ENCODE results near the gene UXT. TPM values are rescaled to one million over a fixed set of nuclear protein-coding genes. Genes with fewer than 3 reads are reported as not detected.

UXT gene
- total and polyA plus RNA-seq, 3 donors from 2014 or later = 63.8 to 79.9 (median 72.0) TPM

DNA sequence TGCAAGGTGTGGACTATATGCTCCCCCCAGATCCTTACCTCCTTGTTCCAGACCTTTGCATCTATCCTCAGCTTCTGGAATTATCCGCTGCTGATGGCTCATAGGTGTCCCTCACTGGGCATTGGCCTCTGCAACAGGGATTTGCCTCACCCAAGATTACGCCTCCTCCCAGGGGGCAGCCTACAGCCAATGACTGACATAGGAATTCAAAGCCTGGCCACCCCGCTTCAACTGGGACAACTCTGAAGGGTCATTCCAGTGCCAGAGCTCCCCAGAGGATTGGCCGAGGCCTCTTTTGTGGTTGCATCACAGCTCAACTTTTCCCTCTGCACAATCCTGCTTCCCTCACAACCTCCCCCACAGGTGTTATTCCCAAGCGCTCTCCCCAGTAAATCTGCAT lies 44.4 kb downstream of the UXT start:
- TF ChIP-seq POLR2A (IDR thresholded peaks at IDR 0.05) = no peak
- TF ChIP-seq, protein P1, sequence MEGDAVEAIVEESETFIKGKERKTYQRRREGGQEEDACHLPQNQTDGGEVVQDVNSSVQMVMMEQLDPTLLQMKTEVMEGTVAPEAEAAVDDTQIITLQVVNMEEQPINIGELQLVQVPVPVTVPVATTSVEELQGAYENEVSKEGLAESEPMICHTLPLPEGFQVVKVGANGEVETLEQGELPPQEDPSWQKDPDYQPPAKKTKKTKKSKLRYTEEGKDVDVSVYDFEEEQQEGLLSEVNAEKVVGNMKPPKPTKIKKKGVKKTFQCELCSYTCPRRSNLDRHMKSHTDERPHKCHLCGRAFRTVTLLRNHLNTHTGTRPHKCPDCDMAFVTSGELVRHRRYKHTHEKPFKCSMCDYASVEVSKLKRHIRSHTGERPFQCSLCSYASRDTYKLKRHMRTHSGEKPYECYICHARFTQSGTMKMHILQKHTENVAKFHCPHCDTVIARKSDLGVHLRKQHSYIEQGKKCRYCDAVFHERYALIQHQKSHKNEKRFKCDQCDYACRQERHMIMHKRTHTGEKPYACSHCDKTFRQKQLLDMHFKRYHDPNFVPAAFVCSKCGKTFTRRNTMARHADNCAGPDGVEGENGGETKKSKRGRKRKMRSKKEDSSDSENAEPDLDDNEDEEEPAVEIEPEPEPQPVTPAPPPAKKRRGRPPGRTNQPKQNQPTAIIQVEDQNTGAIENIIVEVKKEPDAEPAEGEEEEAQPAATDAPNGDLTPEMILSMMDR (IDR thresholded peaks at IDR 0.05) = no peak
- intact Hi-C loops (cut with DNase I; ENCODE audit: low total_unique reads) = no loop called here
- no peaks in the 10 kb centered on the region for H3K36me3 ChIP-seq (ENCODE audit: low read depth, missing control alignments)
- H3K27ac ChIP-seq = no peak overlapping the region
- H3K4me3 ChIP-seq = no peak overlapping the region
- no peaks in the 10 kb centered on the region for H3K9me3 ChIP-seq
- WGBS, 2 donors = 100% methylated on average over 1 to 5 of the region's 5 CpGs
- H3K4me1 ChIP-seq = no peaks in the 10 kb centered on the region
- no peak for DNase-seq
- no peaks in the 10 kb centered on the region for H3K27me3 ChIP-seq

DNA sequence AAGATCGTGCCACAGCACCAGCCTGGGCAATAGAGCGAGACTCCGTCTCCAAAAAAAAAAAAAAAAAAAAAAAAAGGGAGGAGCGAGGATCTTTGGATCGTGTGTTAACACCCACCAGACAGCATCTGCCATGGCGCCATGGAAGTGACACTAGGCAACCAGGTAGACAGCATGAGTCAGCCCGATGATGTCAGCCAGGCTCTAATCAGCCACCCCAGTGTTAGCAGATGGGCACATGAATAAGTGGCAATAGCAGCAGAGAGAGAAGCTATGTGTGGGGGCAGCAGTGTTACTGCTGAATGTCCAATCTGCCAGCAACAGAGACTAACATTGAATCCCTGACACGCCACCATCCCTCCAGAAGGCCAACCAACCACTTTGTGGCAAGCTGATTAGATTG lies 45.9 kb downstream of the UXT start:
- H3K4me3 ChIP-seq = no peak overlapping the region
- no peaks in the 10 kb centered on the region for H3K27me3 ChIP-seq
- 95 to 100% methylated on average over 2 to 8 of the region's 8 CpGs for WGBS, 2 donors
- TF ChIP-seq, protein P1 (IDR thresholded peaks at IDR 0.05) = no peak
- no peak for TF ChIP-seq POLR2A (IDR thresholded peaks at IDR 0.05)
- no peaks in the 10 kb centered on the region for H3K9me3 ChIP-seq
- H3K4me1 ChIP-seq = no peaks in the 10 kb centered on the region
- DNase-seq = no peak
- H3K27ac ChIP-seq = no peak overlapping the region
- intact Hi-C loops (cut with DNase I; ENCODE audit: low total_unique reads) = no loop called here
- no peaks in the 10 kb centered on the region for H3K36me3 ChIP-seq (ENCODE audit: low read depth, missing control alignments)

GRCh38 chrX:47612418-47612817 lies 46.6 kb downstream of the UXT start:
- Histone ChIP-seq H3K4me1 (no peaks in the 10 kb centered on the region), H3K4me3 (no peak overlapping the region), H3K9me3 (no peaks in the 10 kb centered on the region), H3K36me3 (ENCODE audit: low read depth, missing control alignments) (no peaks in the 10 kb centered on the region), H3K27me3 (no peaks in the 10 kb centered on the region), H3K27ac (no peak overlapping the region)
- no peak for DNase-seq
- intact Hi-C loops (cut with DNase I; ENCODE audit: low total_unique reads) = no loop called here
- TF ChIP-seq, protein P1 (IDR thresholded peaks at IDR 0.05) = no peak
- TF ChIP-seq POLR2A (IDR thresholded peaks at IDR 0.05) = no peak

- Histone ChIP-seq H3K36me3 (ENCODE audit: low read depth, missing control alignments) (no peaks in the 10 kb centered on the region), H3K27me3 (no peaks in the 10 kb centered on the region), H3K9me3 (no peaks in the 10 kb centered on the region), H3K4me3 (no peak overlapping the region), H3K4me1 (no peaks in the 10 kb centered on the region), H3K27ac (no peak overlapping the region)
- TF ChIP-seq, protein P1 (IDR thresholded peaks at IDR 0.05) = no peak
- TF ChIP-seq POLR2A (IDR thresholded peaks at IDR 0.05) = no peak
- DNase-seq = no peak
- intact Hi-C loops (cut with DNase I; ENCODE audit: low total_unique reads) = no loop called here
- 71% methylated on average over 2 of the region's 2 CpGs; no CpG with 5 or more reads in 1 of the 2 donors for WGBS, 2 donors
Observed at GRCh38 chrX:47611926-47612325, 47.1 kb downstream of the UXT start.

DNA sequence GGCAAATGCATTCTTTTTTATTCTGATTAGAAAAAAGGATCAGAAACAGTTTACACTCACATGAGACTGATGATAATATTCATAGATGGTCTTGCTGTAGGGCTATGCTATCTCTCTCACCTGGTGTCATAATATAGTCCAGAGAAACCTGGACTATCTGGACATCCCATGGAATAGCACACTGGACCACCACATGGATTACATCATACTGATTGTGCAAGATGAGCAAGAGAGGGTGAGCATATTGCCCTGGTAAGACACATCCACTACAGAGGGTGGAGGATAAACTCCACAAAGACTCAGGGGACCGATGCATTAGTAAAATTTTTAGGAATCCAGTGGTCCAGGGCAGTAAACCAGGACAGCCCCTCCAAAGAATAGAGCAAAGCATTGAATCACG lies 47.5 kb downstream of the UXT start:
- WGBS, 2 donors = 91% methylated on average over 2 of the region's 2 CpGs; no CpG with 5 or more reads in 1 of the 2 donors
- Histone ChIP-seq H3K27ac (no peak overlapping the region), H3K9me3 (no peaks in the 10 kb centered on the region), H3K36me3 (ENCODE audit: low read depth, missing control alignments) (no peaks in the 10 kb centered on the region), H3K4me3 (no peak overlapping the region), H3K4me1 (no peaks in the 10 kb centered on the region), H3K27me3 (no peaks in the 10 kb centered on the region)
- no peak for DNase-seq
- TF ChIP-seq POLR2A (IDR thresholded peaks at IDR 0.05) = no peak
- TF ChIP-seq, protein P1 (IDR thresholded peaks at IDR 0.05) = no peak
- intact Hi-C loops (cut with DNase I; ENCODE audit: low total_unique reads) = no loop called here

Data from testis (tissue), 3 donors.